ENCODE data around the gene CLIP1. TPM values are rescaled to one million over a fixed set of nuclear protein-coding genes. Genes with fewer than 3 reads are reported as not detected.

CLIP1 gene
- polyA plus RNA-seq, 3 donors: 6.7 to 50.9 (median 12.9) TPM

GRCh38 chr12:122412851-122413433 lies 9.5 kb downstream of the CLIP1 start:
- H3K4me2 ChIP-seq (replicated peaks; ENCODE audit: extremely low read depth, low read length, poor library complexity, severe bottlenecking): no peak overlapping the region
- H3K36me3 Mint-ChIP-seq: peaks cover 10 to 21% of the 10 kb centered on the region in 2 donors
- peaks cover 0 to 2% (median 0%) of the 10 kb centered on the region in 3 donors for H3K27me3 Mint-ChIP-seq (ENCODE audit: low read depth in 3 of 3)
- H3K4me1 ChIP-seq (ENCODE audit: control insufficient read depth in 1 of 2, insufficient read depth in 2 of 2, low read length in 2 of 2): peaks cover 16 to 18% of the 10 kb centered on the region in 2 donors
- no peak overlapping the region for H3K9ac ChIP-seq (ENCODE audit: insufficient read depth, low read length, poor library complexity, severe bottlenecking)
- peaks cover 92% of the 10 kb centered on the region for H3K79me2 ChIP-seq (ENCODE audit: insufficient read depth, low read length)
- peak overlapping the region in 1 of 2 donors; percentile 70 for H3K27ac ChIP-seq (ENCODE audit: low read depth in 1 of 2, low read length in 2 of 2)
- intact Hi-C loops (cut with micrococcal nuclease): no loop called here
- no peaks in the 10 kb centered on the region for H3K9me3 ChIP-seq (replicated peaks in 1 of 2; ENCODE audit: control insufficient read depth in 1 of 2, insufficient read depth in 1 of 2, low read length in 2 of 2)
- H3K27me3 ChIP-seq (ENCODE audit: control insufficient read depth in 2 of 2, insufficient read depth in 2 of 2, low read length in 2 of 2): no peaks in the 10 kb centered on the region
- H3K4me1 Mint-ChIP-seq: peaks cover 18% of the 10 kb centered on the region
- TF ChIP-seq CTCF (IDR thresholded peaks at IDR 0.05): no peak
- H3K36me3 ChIP-seq (replicated peaks in 1 of 2; ENCODE audit: control insufficient read depth in 1 of 2, insufficient read depth in 2 of 2, low read length in 2 of 2): peaks cover 0 to 13% of the 10 kb centered on the region in 2 donors
- peak overlapping the region in 4 of 7 donors; percentile 13 to 89 (median 82) for H3K27ac Mint-ChIP-seq
- H3K4me3 Mint-ChIP-seq: no peak overlapping the region
- no peak overlapping the region for H3K4me3 ChIP-seq (replicated peaks in 1 of 3; ENCODE audit: low read depth in 2 of 3, low read length in 3 of 3)
- DNase-seq: no peak
- WGBS (ENCODE audit: insufficient coverage): no CpG with 5 or more reads among the region's 4 CpGs
- H3K9me3 Mint-ChIP-seq: peaks cover 0 to 6% (median 0%) of the 10 kb centered on the region in 7 donors
- H4K20me1 ChIP-seq (ENCODE audit: insufficient read depth, low read length): peaks cover 75% of the 10 kb centered on the region
- no peak overlapping the region for H2AFZ ChIP-seq (ENCODE audit: insufficient read depth, low read depth, low read length, poor library complexity, severe bottlenecking)

GRCh38 chr12:122411537-122411936 lies 10.9 kb downstream of the CLIP1 start:
- Histone ChIP-seq H3K9me3 (replicated peaks in 1 of 2; ENCODE audit: control insufficient read depth in 1 of 2, insufficient read depth in 1 of 2, low read length in 2 of 2) (no peaks in the 10 kb centered on the region), H3K27ac (ENCODE audit: low read depth in 1 of 2, low read length in 2 of 2) (no peak overlapping the region), H3K4me3 (replicated peaks in 1 of 3; ENCODE audit: low read depth in 2 of 3, low read length in 3 of 3) (no peak overlapping the region), H3K27me3 (ENCODE audit: control insufficient read depth in 2 of 2, insufficient read depth in 2 of 2, low read length in 2 of 2) (no peaks in the 10 kb centered on the region), H4K20me1 (ENCODE audit: insufficient read depth, low read length) (peaks cover 77% of the 10 kb centered on the region), H2AFZ (ENCODE audit: insufficient read depth, low read depth, low read length, poor library complexity, severe bottlenecking) (no peak overlapping the region), H3K4me2 (replicated peaks; ENCODE audit: extremely low read depth, low read length, poor library complexity, severe bottlenecking) (no peak overlapping the region), H3K36me3 (replicated peaks in 1 of 2; ENCODE audit: control insufficient read depth in 1 of 2, insufficient read depth in 2 of 2, low read length in 2 of 2) (peaks cover 0 to 9% of the 10 kb centered on the region in 2 donors), H3K9ac (ENCODE audit: insufficient read depth, low read length, poor library complexity, severe bottlenecking) (no peak overlapping the region), H3K79me2 (ENCODE audit: insufficient read depth, low read length) (peaks cover 92% of the 10 kb centered on the region), H3K4me1 (ENCODE audit: control insufficient read depth in 1 of 2, insufficient read depth in 2 of 2, low read length in 2 of 2) (peaks cover 16 to 18% of the 10 kb centered on the region in 2 donors)
- H3K27ac Mint-ChIP-seq: peak overlapping the region in 1 of 7 donors; percentile 66
- peaks cover 0 to 6% (median 0%) of the 10 kb centered on the region in 7 donors for H3K9me3 Mint-ChIP-seq
- no peaks in the 10 kb centered on the region for H3K27me3 Mint-ChIP-seq (ENCODE audit: low read depth in 3 of 3)
- WGBS (ENCODE audit: insufficient coverage): no CpG with 5 or more reads among the region's 3 CpGs
- peaks cover 8 to 19% of the 10 kb centered on the region in 2 donors for H3K36me3 Mint-ChIP-seq
- no peak overlapping the region for H3K4me3 Mint-ChIP-seq
- no peak for DNase-seq
- intact Hi-C loops (cut with micrococcal nuclease): no loop called here
- TF ChIP-seq CTCF (IDR thresholded peaks at IDR 0.05): no peak
- H3K4me1 Mint-ChIP-seq: peaks cover 18% of the 10 kb centered on the region
